ENCODE measurements around the gene SLC9A9. TPM values are rescaled to one million over a fixed set of nuclear protein-coding genes. Genes with fewer than 3 reads are reported as not detected.
"Not testable (repeated sequence)": the region's sequence is repeated elsewhere in the genome, so short reads cannot be mapped to it uniquely, and the experiment has no call there.

The SLC9A9 gene
- total RNA-seq, 1 donor from 2014 or later: 21.0 TPM

DNA sequence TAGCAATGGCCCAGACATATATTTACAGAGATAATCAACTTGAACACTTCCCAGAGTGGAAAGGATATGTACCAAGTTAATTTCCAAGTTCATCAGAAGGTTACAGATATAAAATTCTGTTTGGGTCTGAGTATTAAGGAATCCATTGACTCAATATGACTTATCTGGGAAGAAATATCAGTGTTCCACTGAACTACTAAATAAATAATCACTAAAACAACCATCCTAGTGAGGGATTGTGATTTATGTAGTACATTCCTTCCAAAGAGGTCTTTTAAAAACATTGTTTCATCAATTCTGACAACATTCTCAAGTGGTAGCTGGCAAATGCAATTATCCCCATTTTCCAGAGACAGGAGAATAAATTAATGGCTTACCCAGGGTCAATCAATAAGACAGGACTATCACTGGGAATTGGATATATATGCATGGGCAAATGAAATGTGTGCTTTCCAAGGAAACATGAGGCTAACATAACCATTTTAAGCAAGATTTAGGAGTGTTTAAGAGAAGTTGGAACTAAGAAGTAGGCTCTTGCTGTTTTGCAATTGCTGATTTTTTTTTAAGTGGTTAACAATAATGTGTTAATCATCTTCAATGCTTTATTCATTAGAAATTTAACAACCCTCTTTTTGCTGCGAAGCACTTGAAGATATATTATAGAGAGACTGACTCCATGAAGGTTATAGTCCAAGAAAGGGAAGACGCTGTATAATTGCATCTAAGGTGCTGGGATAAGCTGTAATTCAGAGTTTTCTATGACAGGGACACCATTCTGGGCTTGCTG is 37.9 kb downstream of the SLC9A9 start:
- no peak for DNase-seq (ENCODE audit: low spot score)

DNA sequence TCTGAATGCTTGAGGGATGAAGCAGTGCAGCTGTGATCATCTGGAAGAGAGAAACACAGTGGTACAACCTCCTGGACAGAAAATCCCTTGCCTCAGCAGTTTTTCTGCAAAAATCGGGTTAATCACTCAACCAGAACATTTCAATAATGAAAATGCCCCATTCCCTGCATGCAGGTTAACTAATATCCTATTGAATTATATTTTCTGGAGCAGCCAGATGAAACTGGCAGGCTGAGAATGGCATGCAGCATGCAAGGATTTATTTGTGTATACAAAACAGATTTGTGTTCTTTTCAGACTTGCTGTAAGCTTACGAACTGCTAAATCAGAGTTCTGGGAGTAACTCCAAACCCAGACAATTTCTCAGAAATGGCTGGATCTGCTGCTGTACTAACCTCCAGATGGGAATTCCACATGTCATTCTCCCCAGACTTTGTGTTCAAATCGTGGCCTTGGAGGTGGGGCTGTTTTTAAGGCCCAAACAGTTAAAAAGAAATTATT is 39.1 kb downstream of the SLC9A9 start:
- DNase-seq (ENCODE audit: low spot score): no peak

DNA sequence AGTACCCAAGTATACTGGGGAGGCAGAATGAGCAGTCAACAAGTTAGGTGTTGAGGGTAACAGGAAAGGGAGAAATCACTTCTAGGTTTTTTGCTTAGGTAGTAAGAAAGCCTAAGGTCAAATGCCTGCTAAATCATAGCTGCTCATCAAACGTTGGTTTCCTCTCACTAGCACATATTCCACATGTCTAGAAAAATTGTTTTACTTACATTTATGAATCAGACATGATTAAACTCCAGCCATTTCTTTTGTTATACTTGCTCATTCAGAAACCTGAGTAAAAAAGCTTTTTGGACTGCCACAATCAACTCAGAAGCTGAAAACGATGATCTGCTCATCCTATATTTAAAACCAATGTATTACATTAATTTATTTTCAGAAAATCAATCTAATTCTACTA is 40.2 kb downstream of the SLC9A9 start:
- DNase-seq (ENCODE audit: low spot score): no peak

DNA sequence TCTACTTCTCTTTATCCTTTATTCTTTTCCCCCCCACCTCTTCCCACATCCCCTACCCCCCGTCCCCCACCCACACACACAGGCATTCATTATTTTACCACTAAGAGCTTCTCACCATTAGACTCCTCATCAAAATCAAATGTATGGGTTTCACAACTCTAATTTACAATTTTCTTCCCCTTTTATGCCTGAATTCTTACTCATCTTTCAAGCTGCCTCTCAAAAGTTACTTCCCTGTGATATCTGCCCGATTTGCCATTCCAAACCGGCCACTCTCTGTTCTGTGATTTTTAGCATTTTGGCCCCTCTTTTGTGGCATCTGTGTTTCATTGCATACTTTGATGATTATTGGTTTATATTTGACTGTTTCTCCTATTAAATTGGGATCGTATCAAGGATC is 42.2 kb downstream of the SLC9A9 start:
- no peak for DNase-seq (ENCODE audit: low spot score)

- DNase-seq (ENCODE audit: low spot score): not testable (repeated sequence)
These were observed 42.8 kb downstream of the SLC9A9 start for GRCh38 chr3:143805476-143805875.

DNA sequence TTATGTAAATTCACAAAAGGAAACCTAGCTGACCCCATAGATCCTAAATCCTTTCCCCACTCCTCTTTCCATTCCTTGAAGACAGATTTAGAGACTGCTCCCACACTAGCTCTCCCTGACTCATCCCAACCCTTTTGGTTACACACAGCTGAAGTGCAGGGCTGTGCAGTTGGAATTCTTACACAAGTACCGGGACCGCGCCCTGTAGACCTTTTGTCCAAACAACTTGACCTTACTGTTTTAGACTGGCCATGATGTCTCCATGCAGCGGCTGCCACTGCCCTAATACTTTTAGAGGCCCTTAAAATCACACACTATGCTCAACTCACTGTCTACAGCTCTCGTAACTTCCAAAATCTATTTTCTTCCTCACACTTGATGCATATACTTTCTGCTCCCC is 47.2 kb downstream of the SLC9A9 start:
- DNase-seq (ENCODE audit: low spot score): not testable (repeated sequence)

DNA sequence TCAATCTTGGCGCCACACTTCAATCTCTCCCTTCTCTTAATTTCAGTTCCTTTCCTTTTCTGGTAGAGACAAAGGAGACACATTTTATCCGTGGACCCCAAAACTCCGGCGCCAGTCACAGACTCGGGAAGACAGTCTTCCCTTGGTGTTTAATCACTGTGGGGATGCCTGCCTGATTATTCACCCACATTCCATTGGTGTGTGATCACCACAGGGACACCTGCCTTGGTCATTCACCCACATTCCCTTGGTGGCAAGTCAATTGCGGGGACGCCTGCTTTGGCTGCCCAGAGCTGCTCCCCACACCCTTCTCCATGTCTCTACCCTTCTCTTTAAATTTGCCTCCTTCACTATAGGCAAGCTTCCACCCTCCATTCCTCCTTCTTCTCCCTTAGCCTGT is 50.1 kb downstream of the SLC9A9 start:
- DNase-seq (ENCODE audit: low spot score): not testable (repeated sequence)

GRCh38 chr3:143795874-143796273 is 52.4 kb downstream of the SLC9A9 start:
- no peak for DNase-seq (ENCODE audit: low spot score)

DNA sequence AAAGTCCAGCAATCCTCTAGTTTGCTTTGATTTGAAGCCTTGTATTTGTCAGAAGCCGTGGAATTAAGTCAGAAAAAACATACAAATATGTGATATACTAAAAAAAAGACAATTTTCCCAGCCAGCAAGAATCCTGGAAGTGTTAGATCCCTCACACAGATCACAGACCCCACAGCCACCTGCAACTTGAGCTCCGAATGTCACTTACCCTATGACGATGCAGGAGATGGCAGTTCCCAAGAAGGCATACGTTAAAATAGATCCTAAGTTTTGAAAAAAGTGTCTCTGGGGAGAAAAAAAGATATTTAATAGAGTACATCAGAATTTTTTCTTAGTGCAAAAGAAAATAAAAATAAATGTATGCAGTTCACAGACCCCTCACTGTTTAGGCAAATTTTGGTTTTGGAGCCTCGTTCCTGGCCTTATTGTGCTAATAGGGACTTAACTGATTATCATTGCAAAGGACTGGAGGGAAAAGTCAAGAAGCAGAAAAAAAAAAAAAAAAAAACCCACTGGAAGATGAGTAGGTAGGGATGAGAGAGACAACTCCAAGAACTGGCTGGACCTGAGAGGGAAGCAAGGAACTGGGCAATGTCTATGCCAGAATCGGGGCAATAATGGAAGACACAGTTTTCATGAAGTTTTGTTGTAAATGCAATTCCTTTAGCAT is 53.3 kb downstream of the SLC9A9 start:
- no peak for DNase-seq (ENCODE audit: low spot score)

- no peak for DNase-seq (ENCODE audit: low spot score)
These were observed 54.3 kb downstream of the SLC9A9 start for GRCh38 chr3:143793971-143794370.

- DNase-seq (ENCODE audit: low spot score): no peak
These were observed 56.9 kb downstream of the SLC9A9 start for GRCh38 chr3:143791386-143791785.

- DNase-seq (ENCODE audit: low spot score): no peak
These were observed 61.8 kb downstream of the SLC9A9 start for GRCh38 chr3:143786219-143787191.

DNA sequence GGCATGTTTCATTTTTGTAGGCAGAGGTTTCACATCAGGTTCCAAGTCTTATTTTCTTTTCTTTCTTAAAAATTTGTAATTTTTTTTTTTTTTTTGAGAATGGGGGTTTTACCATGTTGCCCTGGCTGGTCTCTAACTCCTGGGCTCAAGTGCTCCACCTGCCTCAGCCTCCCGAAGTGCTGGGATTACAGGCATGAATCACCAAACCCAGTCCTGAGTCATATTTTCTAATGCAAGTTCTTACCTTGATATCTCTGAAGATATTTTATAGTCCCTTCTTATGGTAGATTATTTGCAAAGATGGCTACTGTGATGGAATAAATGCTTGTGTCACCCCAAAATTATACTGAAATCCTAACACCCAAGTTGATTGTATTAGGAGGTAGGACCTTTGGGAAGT is 63.8 kb downstream of the SLC9A9 start:
- DNase-seq (ENCODE audit: low spot score): no peak

GRCh38 chr3:143783851-143784370 is 64.4 kb downstream of the SLC9A9 start:
- DNase-seq (ENCODE audit: low spot score): no peak

DNA sequence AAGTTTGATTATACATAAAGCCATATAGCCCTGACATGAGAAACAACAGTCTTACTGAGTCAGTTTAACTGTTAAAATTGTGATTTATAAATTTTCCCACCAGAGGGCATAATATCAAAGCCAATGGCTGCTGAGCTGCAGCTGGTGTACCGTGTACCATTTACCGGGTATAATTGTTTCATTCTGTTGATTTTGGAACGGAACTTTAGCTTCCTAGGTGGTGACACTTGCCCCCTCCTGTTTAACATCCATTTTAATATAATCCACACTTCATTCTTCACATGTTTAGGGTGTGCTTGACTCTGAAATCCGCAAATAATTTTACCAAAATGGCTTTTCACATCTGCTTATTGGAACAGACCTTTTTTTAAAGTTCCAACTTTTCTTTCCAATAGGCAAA is 72.8 kb downstream of the SLC9A9 start:
- DNase-seq (ENCODE audit: low spot score): no peak

- DNase-seq (ENCODE audit: low spot score): no peak
These were observed 76.3 kb downstream of the SLC9A9 start for GRCh38 chr3:143771939-143772338.

DNA sequence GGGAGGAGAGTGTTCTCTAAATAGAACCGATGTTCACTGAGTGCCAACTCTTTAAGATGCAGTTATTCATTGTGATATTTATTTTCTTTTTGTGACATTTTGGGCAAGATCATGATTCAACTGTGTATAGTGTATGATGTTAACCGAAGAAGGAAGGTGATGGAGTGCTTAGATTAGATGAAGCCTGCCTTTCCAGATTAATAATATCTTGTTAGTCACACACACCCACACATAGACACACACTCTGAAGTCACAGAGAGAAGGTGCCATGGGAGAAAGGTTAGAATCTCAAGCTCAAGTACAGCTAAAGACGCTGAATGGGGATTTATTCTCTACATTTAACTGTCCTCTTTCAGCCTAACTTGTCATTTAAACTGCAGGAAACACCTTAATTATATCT is 77.0 kb downstream of the SLC9A9 start:
- DNase-seq (ENCODE audit: low spot score): no peak

DNA sequence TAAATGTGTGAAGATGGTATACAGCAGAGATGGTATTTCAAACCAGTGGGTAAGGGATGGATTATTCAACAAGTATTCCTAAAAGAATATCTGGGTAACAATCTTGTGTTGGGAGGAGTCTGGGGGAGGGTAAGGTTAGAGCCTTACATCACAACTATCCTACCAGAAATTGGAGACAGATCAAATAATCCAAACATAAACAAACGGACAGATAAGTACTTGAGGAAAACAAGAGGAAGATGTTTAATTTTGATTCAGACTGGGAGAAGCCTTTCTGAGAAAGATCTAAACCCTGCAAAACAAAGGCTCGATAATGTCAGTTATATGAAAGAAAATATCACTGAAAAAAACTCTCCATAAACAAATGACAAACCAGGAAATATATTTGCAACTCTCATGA is 77.9 kb downstream of the SLC9A9 start:
- DNase-seq (ENCODE audit: low spot score): no peak

DNA sequence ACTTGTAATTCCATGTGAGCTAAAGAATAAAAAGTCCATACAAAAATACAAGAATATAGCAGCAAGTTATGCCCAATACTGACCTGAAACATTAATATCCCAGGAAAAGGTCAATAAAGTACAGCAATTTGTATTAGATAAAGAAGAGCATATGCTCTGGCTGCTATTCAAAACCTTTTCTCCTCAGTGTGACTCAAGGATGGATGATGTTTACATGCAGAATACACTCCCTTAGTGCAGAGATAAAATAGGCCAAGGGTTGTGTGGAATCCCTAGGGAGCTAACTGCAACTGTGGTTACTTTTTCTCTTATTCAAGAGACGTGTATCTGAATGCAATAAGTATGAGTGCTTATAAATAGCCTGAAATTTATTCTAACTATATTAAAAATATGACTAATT is 78.7 kb downstream of the SLC9A9 start:
- DNase-seq (ENCODE audit: low spot score): no peak

DNA sequence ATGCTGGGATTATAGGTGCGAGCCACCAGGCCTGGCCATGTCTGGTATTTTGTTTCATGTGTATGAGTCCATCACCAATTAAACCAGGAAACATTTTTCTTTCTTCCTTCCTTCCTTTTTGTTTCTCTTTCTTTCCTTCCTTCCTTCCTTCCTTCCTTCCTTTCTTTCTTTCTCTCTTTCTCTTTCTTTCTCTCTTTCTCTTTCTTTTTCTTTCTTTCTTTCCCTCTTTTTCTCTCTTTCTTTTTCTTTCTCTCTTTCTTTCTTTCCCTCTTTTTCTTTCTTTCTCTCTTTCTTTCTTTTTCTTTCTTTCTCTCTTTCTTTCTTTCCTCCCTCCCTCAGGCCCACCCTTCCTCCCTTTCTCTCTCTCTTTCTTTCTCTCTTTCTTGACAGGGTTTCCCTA is 83.4 kb downstream of the SLC9A9 start:
- no peak for DNase-seq (ENCODE audit: low spot score)

DNA sequence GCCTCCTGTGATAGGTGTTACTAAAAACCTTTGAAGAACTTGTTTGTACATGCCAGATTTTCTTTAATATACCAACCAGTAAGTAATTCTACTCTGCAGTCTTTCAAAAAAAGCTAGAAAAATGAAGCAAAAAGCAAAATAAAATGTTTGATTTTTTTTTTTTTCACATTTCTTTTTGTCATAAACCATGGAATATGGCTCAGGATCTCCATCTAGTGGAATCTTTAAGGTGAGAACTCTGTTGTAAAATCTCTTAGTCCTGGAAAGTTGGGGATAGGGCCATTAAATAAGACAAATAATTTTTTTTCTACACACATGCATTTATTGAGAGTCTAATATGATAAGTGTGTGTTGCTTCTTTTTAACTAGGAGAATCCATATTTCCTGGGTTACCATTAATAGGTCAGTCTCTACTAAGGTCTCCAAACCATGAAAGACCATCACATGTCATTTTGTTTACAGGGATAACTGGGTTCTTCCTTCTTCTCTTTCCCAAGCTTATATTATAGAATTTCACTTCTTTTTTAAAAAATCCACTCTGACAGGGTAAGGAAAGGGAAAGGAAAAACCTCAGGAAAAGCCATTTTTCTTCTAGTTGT is 84.6 kb downstream of the SLC9A9 start:
- no peak for DNase-seq (ENCODE audit: low spot score)

All from mesenteric fat pad (tissue), 1 donor.